Aorta (tissue), 4 donors: ENCODE results near the gene ZBTB5. TPM values are rescaled to one million over a fixed set of nuclear protein-coding genes. Genes with fewer than 3 reads are reported as not detected.

Experiments used
- polyA plus RNA-seq, 2 donors: library from polyadenylated mRNA; stranded (reverse); fragments of 200-250 nt; gene quantifications; one replicate each; pipeline ENCODE4 v1.2.3, GENCODE V29; 2013
- total RNA-seq, 2 donors: library from RNA; stranded (reverse); fragmentation: NEBNext Ultra II Directional; extraction: Animal tissue kit (Norgen Biotek cat#: 25700); gene quantifications; one replicate each; pipeline ENCODE4 v1.2.1, GENCODE V29; 2021
- donor health status: healthy with polysubstance abuse.
- donor health status: Bipolar disorder and iron deficiency.
- donor health status: DM: no; HTN: no; CAD: no.
- donor health status: DM: yes; HTN: yes; CAD: no.

ZBTB5 gene
- total and polyA plus RNA-seq, 4 donors: 2.4 to 11.4 (median 9.4) TPM

Other genes with a start within 250 kb of the ZBTB5 start
- 10 to 100 TPM; 59.4 to 75.3 TPM for gene GRHPR, start 42.8 kb downstream of the ZBTB5 start, total RNA-seq
- 10 to 100 TPM; 72.9 to 99.7 TPM for gene GRHPR, start 42.8 kb downstream of the ZBTB5 start, polyA plus RNA-seq
- gene POLR1E, start 20.5 kb upstream of the ZBTB5 start, total RNA-seq: 10 to 100 TPM; 16.7 to 23.8 TPM
- 10 to 100 TPM; 15.1 to 25.7 TPM for gene POLR1E, start 20.5 kb upstream of the ZBTB5 start, polyA plus RNA-seq
- 1 to 10 TPM; 6.2 to 7.8 TPM for gene FBXO10, start 110.9 kb upstream of the ZBTB5 start, total RNA-seq
- 1 to 10 TPM in 1 of 2 donors, under 1 TPM in 1; 0.38 to 7.4 TPM for gene FBXO10, start 110.9 kb upstream of the ZBTB5 start, polyA plus RNA-seq
- 10 to 100 TPM; 39.8 to 52.1 TPM for gene TOMM5, start 127.1 kb upstream of the ZBTB5 start, total RNA-seq
- 100 to 1,000 TPM in 1 of 2 donors, 10 to 100 TPM in 1; 75.2 to 171 TPM for gene TOMM5, start 127.1 kb upstream of the ZBTB5 start, polyA plus RNA-seq
- under 1 TPM in 1 of 2 donors, not detected in 1; 0.06 TPM for gene FRMPD1, start 185.5 kb upstream of the ZBTB5 start, total RNA-seq
- not detected for gene FRMPD1, start 185.5 kb upstream of the ZBTB5 start, polyA plus RNA-seq